Activated CD4-positive, alpha-beta T cell treated with anti-CD3 and anti-CD28 coated beads, Interleukin-2, Interleukin-4, amounts not matched to agents 100 ng/mL and 50 ng/mL, durations not matched to agents 16 hours and 8 hours (primary cell): ENCODE measurements around the gene CD81.

Experiments used
- DNase-seq: peaks from one replicate; pipeline ENCODE4 v3.0.0-alpha.2; 2020; ENCODE audit warnings: low spot score

The CD81 gene

DNA sequence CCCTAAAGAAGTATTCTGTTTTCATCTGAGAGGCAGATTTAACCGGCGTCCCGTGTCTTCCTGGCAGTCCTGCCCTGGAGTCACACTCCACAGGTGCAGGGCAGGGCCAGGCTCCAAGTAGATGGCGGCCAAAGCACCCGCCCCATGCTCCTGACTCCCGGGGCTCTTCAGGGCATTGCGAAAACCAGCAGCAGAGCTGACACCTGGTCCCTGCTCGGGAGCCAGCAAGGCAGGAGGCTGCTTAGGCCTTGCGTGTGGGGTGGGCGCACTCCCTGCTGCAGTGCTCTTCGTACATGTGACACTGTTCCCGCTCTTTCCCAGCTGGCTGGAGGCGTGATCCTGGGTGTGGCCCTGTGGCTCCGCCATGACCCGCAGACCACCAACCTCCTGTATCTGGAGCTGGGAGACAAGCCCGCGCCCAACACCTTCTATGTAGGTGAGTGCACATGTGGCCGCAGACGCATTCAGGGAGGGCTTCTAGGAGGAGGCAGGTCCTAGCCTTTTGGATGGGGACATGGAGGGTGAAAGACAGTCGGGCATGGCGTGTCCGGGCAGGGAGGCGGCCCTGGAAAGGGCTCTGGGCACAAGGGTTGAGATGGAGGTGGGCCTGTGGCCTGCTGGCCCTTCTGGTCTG lies 13.1 kb downstream of the CD81 start:
- no peak for DNase-seq

- DNase-seq, result no peak
Measured at GRCh38 chr11:2390725-2391151, 13.6 kb downstream of the CD81 start.

GRCh38 chr11:2391181-2391975 lies 14.3 kb downstream of the CD81 start:
- DNase-seq, result no peak

DNA sequence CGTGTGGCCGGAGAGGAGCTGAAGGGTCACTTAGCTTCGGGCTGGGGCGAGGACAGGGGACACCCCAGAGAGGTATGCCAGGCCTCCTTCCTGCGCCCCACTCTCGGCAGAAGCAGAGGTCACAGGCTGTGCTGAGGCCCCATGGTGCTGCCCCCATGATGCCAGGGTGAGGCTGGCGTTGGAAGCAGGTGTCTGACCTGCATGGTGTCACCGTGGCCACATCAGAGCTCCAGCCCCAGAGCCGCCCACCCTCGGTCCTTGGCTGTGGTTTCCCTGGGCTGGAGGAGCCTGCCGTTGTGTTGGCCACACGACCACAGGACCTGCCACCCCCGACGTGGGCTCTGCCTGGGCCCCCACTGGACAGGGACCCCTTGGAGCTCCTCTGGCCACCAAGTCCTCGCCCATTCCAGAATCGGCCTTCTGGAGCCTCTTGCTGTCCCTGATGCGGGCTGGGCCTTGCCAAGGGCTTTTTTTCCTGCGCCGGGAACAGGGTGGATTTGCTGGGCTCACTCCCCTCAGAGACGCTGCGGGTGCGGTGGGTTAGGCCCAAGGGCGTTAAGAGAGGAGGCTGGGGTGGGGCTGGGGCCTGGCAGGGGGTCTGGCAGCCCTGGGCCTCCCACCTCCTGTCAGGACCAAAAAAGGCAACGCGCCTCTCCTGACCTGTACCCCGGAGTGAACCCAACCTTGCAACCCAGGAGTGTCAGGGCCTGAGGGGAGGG lies 15.3 kb downstream of the CD81 start:
- DNase-seq, result no peak

DNA sequence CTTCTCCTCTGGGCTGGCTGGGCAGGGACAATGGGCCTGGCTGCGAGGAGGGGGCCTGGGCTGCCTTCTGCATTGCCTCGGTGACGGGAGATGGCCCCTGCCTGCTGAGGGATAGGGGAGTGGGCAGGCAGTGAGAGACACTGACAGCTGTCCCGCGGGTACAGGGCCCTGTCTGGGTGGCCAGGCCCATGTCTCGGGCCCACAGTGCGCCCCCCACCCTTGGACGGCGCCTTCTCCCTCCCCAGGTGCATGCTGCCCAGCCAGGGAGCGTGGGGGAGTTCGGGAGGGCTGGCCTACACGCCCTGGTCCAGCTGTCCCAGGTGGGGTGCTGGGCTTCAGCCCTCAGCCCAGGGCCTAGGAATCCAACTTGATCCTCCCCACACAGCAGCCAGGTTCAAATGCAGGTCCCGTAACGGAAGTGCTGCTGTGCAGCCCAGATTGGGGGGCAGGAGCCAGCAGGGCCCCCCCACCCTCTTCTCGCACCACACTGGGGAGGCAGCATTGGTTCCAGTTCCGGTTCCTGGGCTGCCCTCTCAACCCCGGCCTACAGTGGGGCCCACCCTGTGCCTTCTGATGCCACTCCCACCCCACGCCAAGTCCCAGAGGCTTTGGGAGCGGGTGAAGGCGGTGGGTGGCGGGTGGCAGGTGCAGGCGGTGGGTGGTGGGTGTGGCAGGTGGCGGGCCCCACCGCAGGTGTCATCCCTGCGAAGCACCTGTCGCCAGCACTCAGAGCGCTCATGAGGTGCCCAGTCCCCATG lies 16.2 kb downstream of the CD81 start:
- DNase-seq, result no peak

- DNase-seq, result no peak
Measured at GRCh38 chr11:2393941-2394817, 17.1 kb downstream of the CD81 start.

DNA sequence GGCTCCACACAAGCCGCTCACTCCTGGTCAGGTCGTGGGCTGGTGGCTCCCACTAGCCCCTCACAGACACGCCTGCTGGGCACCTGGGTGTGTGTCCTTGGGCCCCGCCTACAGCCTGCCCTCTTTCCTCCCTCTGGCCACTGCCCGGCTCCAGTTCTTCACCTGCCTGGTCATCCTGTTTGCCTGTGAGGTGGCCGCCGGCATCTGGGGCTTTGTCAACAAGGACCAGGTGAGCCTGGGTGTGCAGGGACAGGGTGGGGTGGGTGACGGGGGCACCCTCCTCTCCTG lies 17.7 kb downstream of the CD81 start:
- DNase-seq, result no peak

- DNase-seq, result no peak
Measured at GRCh38 chr11:2395211-2395730, 18.2 kb downstream of the CD81 start.

DNA sequence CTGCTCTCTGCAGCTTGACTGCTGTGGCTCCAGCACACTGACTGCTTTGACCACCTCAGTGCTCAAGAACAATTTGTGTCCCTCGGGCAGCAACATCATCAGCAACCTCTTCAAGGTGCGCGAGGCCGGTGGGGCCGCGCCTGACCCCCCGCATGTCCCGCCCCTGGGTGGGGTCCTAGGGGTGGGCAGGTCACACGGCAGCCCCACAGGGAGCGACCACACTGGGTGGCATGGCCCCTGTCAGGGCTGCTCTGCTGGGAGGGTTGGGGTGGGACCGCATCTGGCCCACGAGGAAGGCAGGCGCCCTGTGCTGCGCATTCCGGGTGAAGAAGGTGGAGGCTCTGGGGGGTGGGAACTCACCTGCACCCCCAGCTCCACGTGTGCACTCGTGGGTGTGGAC lies 18.7 kb downstream of the CD81 start:
- DNase-seq, result no peak

- no peak for DNase-seq
Measured at GRCh38 chr11:2396471-2396870, 19.4 kb downstream of the CD81 start.

DNA sequence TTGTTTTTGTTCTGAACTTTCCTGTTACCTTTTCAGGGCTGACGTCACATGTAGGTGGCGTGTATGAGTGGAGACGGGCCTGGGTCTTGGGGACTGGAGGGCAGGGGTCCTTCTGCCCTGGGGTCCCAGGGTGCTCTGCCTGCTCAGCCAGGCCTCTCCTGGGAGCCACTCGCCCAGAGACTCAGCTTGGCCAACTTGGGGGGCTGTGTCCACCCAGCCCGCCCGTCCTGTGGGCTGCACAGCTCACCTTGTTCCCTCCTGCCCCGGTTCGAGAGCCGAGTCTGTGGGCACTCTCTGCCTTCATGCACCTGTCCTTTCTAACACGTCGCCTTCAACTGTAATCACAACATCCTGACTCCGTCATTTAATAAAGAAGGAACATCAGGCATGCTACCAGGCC lies 19.9 kb downstream of the CD81 start:
- no peak for DNase-seq

DNA sequence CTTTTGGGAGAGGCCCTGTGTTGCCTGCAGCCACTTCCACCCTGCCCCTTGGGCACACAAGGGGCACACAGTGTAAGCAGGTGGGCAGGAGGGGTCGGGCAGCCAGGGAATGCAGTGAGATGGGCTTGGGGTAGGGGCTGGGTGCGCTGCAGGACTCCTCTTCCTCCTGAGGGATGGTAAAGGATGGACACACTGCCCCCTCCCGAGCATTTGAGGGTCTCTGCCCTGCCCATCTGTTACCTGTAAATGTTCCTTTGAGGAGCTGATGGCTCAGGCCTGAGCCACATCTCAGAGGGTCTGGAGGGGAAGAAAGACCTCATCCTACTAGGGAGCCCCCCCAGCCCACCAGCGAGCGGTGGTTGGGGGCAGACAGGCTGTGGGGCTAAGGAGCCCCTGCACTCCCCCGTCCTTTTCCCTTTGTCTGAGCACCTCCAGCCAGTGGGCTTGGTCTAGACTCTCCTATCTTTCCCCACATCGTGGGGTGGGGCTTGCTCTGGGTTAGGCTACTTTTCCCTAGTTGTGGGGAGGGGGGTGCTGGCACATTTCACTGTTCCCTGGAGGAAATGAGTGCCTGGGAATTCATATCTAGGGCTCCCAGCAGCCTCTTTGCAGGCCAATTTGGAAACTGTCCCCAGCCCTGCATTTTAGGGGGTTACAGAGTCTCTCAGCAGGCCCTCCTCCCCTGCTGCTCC lies 21.7 kb downstream of the CD81 start:
- no peak for DNase-seq

- no peak for DNase-seq
Measured at GRCh38 chr11:2399488-2400068, 22.5 kb downstream of the CD81 start.

DNA sequence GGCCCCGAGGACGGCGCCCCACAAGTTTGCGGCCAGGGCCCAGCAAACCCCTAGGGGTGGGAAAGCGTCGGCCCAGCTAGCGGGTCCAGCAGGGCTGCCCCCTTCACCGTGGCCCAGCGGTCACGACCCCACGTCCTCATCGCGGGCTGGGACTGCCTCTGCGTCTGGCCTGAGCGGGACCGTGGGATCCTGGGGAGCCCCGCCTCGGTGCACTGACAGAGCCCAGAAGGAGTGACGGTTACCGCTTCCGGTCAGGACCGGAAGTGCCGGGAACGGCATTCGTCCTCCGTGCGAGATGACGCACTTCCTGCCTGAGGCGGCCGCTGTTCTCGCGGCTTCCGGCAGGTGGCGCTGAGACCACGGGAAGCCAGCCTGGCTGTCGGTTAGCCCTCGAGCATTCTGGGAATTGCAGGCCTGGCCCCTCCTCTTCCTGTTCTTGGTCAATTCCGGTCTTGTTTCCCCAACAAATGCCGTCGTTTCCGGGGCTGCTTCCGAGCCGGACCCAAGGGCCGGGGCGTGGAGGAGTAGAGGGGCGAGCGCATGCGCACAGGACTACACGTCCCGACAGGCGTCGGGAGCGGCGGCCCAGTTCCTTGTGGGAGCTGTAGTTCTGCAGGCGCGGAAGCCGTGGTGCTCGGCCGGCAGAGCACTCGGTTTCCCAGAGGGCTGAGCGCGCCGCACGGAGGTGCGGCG lies 23.1 kb downstream of the CD81 start, which contains the start of gene TSSC4:
TSSC4 (plus strand) TSS at position 682 of the 693 bp plus-strand sequence. CDS start 1,884 bp downstream, outside the sequence.
- DNase-seq, result peak; percentile 100

- no peak for DNase-seq
Measured at GRCh38 chr11:2400762-2401435, 23.8 kb downstream of the CD81 start.

- DNase-seq, result no peak
Measured at GRCh38 chr11:2401436-2401984, 24.4 kb downstream of the CD81 start.

GRCh38 chr11:2402106-2402505 lies 25.0 kb downstream of the CD81 start:
- no peak for DNase-seq

DNA sequence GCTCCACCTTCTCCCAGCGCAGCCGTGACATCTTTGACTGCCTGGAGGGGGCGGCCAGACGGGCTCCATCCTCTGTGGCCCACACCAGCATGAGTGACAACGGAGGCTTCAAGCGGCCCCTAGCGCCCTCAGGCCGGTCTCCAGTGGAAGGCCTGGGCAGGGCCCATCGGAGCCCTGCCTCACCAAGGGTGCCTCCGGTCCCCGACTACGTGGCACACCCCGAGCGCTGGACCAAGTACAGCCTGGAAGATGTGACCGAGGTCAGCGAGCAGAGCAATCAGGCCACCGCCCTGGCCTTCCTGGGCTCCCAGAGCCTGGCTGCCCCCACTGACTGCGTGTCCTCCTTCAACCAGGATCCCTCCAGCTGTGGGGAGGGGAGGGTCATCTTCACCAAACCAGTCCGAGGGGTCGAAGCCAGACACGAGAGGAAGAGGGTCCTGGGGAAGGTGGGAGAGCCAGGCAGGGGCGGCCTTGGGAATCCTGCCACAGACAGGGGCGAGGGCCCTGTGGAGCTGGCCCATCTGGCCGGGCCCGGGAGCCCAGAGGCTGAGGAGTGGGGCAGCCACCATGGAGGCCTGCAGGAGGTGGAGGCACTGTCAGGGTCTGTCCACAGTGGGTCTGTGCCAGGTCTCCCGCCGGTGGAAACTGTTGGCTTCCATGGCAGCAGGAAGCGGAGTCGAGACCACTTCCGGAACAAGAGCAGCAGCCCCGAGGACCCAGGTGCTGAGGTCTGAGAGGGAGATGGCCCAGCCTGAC lies 26.0 kb downstream of the CD81 start:
- no peak for DNase-seq
